ENCODE measurements around the gene PRH2.

Gene PRH2

GRCh38 chr12:10940389-10940788 is 11.4 kb downstream of the PRH2 start:
- H3K36me3 ChIP-seq (ENCODE audit: insufficient read depth, low read length), result no peaks in the 10 kb centered on the region
- peaks cover 14% of the 10 kb centered on the region; the same call in 1 of the 2 replicates for H3K4me1 ChIP-seq (ENCODE audit: insufficient read depth, low read length)
- H3K9me3 ChIP-seq (ENCODE audit: control insufficient read depth, insufficient read depth, low read length), result peaks cover 6% of the 10 kb centered on the region

GRCh38 chr12:10941369-10941768 is 12.3 kb downstream of the PRH2 start:
- no peak overlapping the region for H3K9ac ChIP-seq (ENCODE audit: low read depth, low read length)
- H3K36me3 ChIP-seq (ENCODE audit: insufficient read depth, low read length), result no peaks in the 10 kb centered on the region
- peaks cover 14% of the 10 kb centered on the region; the same call in 1 of the 2 replicates for H3K4me1 ChIP-seq (ENCODE audit: insufficient read depth, low read length)
- peaks cover 6% of the 10 kb centered on the region for H3K9me3 ChIP-seq (ENCODE audit: control insufficient read depth, insufficient read depth, low read length)

More at GRCh38 chr12:10940389-10940788, 11.4 kb downstream of the PRH2 start:
- no peak overlapping the region for H3K9ac ChIP-seq (ENCODE audit: low read depth, low read length)

- Histone ChIP-seq H3K36me3 (ENCODE audit: insufficient read depth, low read length) (no peaks in the 10 kb centered on the region), H3K4me1 (ENCODE audit: insufficient read depth, low read length) (peaks cover 14% of the 10 kb centered on the region; the same call in 1 of the 2 replicates), H3K9ac (ENCODE audit: low read depth, low read length) (no peak overlapping the region), H3K9me3 (ENCODE audit: control insufficient read depth, insufficient read depth, low read length) (peaks cover 8% of the 10 kb centered on the region)
These were observed 13.0 kb downstream of the PRH2 start for GRCh38 chr12:10941916-10942607.

- Histone ChIP-seq H3K9ac (ENCODE audit: low read depth, low read length) (no peak overlapping the region), H3K9me3 (ENCODE audit: control insufficient read depth, insufficient read depth, low read length) (peaks cover 13% of the 10 kb centered on the region), H3K36me3 (ENCODE audit: insufficient read depth, low read length) (no peaks in the 10 kb centered on the region), H3K4me1 (ENCODE audit: insufficient read depth, low read length) (peaks cover 14% of the 10 kb centered on the region; the same call in 1 of the 2 replicates)
These were observed 14.1 kb downstream of the PRH2 start for GRCh38 chr12:10943167-10943566.

- Histone ChIP-seq H3K4me1 (ENCODE audit: insufficient read depth, low read length) (no peaks in the 10 kb centered on the region), H3K36me3 (ENCODE audit: insufficient read depth, low read length) (no peaks in the 10 kb centered on the region; the same call in 1 of the 2 replicates), H3K9ac (ENCODE audit: low read depth, low read length) (no peak overlapping the region), H3K9me3 (ENCODE audit: control insufficient read depth, insufficient read depth, low read length) (peaks cover 3% of the 10 kb centered on the region; the same call in 1 of the 2 replicates)
These were observed 23.6 kb downstream of the PRH2 start for GRCh38 chr12:10952645-10953044.

GRCh38 chr12:10956085-10956484 is 27.0 kb downstream of the PRH2 start:
- Histone ChIP-seq H3K36me3 (ENCODE audit: insufficient read depth, low read length) (no peaks in the 10 kb centered on the region), H3K9me3 (ENCODE audit: control insufficient read depth, insufficient read depth, low read length) (no peaks in the 10 kb centered on the region), H3K4me1 (ENCODE audit: insufficient read depth, low read length) (no peaks in the 10 kb centered on the region), H3K9ac (ENCODE audit: low read depth, low read length) (no peak overlapping the region)

GRCh38 chr12:10957741-10958140 is 28.7 kb downstream of the PRH2 start:
- Histone ChIP-seq H3K4me1 (ENCODE audit: insufficient read depth, low read length) (no peaks in the 10 kb centered on the region), H3K9ac (ENCODE audit: low read depth, low read length) (no peak overlapping the region), H3K36me3 (ENCODE audit: insufficient read depth, low read length) (no peaks in the 10 kb centered on the region), H3K9me3 (ENCODE audit: control insufficient read depth, insufficient read depth, low read length) (no peaks in the 10 kb centered on the region)

- no peak overlapping the region for H3K9ac ChIP-seq (ENCODE audit: low read depth, low read length)
- no peaks in the 10 kb centered on the region for H3K36me3 ChIP-seq (ENCODE audit: insufficient read depth, low read length)
- H3K9me3 ChIP-seq (ENCODE audit: control insufficient read depth, insufficient read depth, low read length), result no peaks in the 10 kb centered on the region
- no peaks in the 10 kb centered on the region for H3K4me1 ChIP-seq (ENCODE audit: insufficient read depth, low read length)
These were observed 30.8 kb downstream of the PRH2 start for GRCh38 chr12:10959804-10960203.

- no peak overlapping the region for H3K9ac ChIP-seq (ENCODE audit: low read depth, low read length)
- no peaks in the 10 kb centered on the region for H3K36me3 ChIP-seq (ENCODE audit: insufficient read depth, low read length)
- no peaks in the 10 kb centered on the region for H3K9me3 ChIP-seq (ENCODE audit: control insufficient read depth, insufficient read depth, low read length)
- no peaks in the 10 kb centered on the region for H3K4me1 ChIP-seq (ENCODE audit: insufficient read depth, low read length)
These were observed 31.2 kb downstream of the PRH2 start for GRCh38 chr12:10960211-10960610.

- H3K9me3 ChIP-seq (ENCODE audit: control insufficient read depth, insufficient read depth, low read length), result no peaks in the 10 kb centered on the region
- no peaks in the 10 kb centered on the region for H3K4me1 ChIP-seq (ENCODE audit: insufficient read depth, low read length)
- H3K9ac ChIP-seq (ENCODE audit: low read depth, low read length), result no peak overlapping the region
- H3K36me3 ChIP-seq (ENCODE audit: insufficient read depth, low read length), result no peaks in the 10 kb centered on the region
These were observed 36.4 kb downstream of the PRH2 start for GRCh38 chr12:10965476-10965875.

- Histone ChIP-seq H3K9ac (ENCODE audit: low read depth, low read length) (no peak overlapping the region), H3K9me3 (ENCODE audit: control insufficient read depth, insufficient read depth, low read length) (no peaks in the 10 kb centered on the region), H3K36me3 (ENCODE audit: insufficient read depth, low read length) (no peaks in the 10 kb centered on the region), H3K4me1 (ENCODE audit: insufficient read depth, low read length) (no peaks in the 10 kb centered on the region)
These were observed 37.3 kb downstream of the PRH2 start for GRCh38 chr12:10966314-10966713.

- Histone ChIP-seq H3K4me1 (ENCODE audit: insufficient read depth, low read length) (no peaks in the 10 kb centered on the region), H3K36me3 (ENCODE audit: insufficient read depth, low read length) (no peaks in the 10 kb centered on the region), H3K9ac (ENCODE audit: low read depth, low read length) (no peak overlapping the region), H3K9me3 (ENCODE audit: control insufficient read depth, insufficient read depth, low read length) (no peaks in the 10 kb centered on the region)
These were observed 38.4 kb downstream of the PRH2 start for GRCh38 chr12:10967409-10967808.

GRCh38 chr12:10968765-10969456 is 39.9 kb downstream of the PRH2 start:
- no peaks in the 10 kb centered on the region for H3K36me3 ChIP-seq (ENCODE audit: insufficient read depth, low read length)
- no peak overlapping the region for H3K9ac ChIP-seq (ENCODE audit: low read depth, low read length)
- H3K9me3 ChIP-seq (ENCODE audit: control insufficient read depth, insufficient read depth, low read length), result no peaks in the 10 kb centered on the region
- H3K4me1 ChIP-seq (ENCODE audit: insufficient read depth, low read length), result no peaks in the 10 kb centered on the region

- no peak overlapping the region for H3K9ac ChIP-seq (ENCODE audit: low read depth, low read length)
These were observed 45.9 kb downstream of the PRH2 start for GRCh38 chr12:10974965-10975364.

GRCh38 chr12:10982244-10982643 is 53.2 kb downstream of the PRH2 start:
- Histone ChIP-seq H3K9ac (ENCODE audit: low read depth, low read length) (no peak overlapping the region), H3K36me3 (ENCODE audit: insufficient read depth, low read length) (no peaks in the 10 kb centered on the region), H3K4me1 (ENCODE audit: insufficient read depth, low read length) (no peaks in the 10 kb centered on the region), H3K9me3 (ENCODE audit: control insufficient read depth, insufficient read depth, low read length) (no peaks in the 10 kb centered on the region)

More at GRCh38 chr12:10974965-10975364, 45.9 kb downstream of the PRH2 start:
- peaks cover 6% of the 10 kb centered on the region; the same call in 1 of the 2 replicates for H3K4me1 ChIP-seq (ENCODE audit: insufficient read depth, low read length)
- no peaks in the 10 kb centered on the region for H3K9me3 ChIP-seq (ENCODE audit: control insufficient read depth, insufficient read depth, low read length)
- no peaks in the 10 kb centered on the region; the same call in 1 of the 2 replicates for H3K36me3 ChIP-seq (ENCODE audit: insufficient read depth, low read length)

Measured in ES-I3 (cell line).